Glutamatergic neuron (in vitro differentiated cells): ENCODE measurements around the gene COLQ. TPM values are rescaled to one million over a fixed set of nuclear protein-coding genes. Genes with fewer than 3 reads are reported as not detected.

Experiments
- DNase-seq: peaks from one replicate; pipeline ENCODE4 v3.0.0; 2022
- H3K27ac Mint-ChIP-seq: one replicate; pipeline ENCODE4 v1.8.0; 2020; ENCODE audit warnings: mild to moderate bottlenecking, mixed read lengths, inconsistent platforms; ENCODE audit not compliant: unreplicated experiment
- H3K27me3 Mint-ChIP-seq: one replicate; pipeline ENCODE4 v1.8.0; 2020; ENCODE audit warnings: mild to moderate bottlenecking, moderate library complexity, mixed read lengths, inconsistent platforms; ENCODE audit not compliant: unreplicated experiment
- H3K36me3 Mint-ChIP-seq: one replicate; pipeline ENCODE4 v1.8.0; 2020; ENCODE audit warnings: mild to moderate bottlenecking, mixed read lengths, inconsistent platforms; ENCODE audit not compliant: unreplicated experiment
- H3K4me1 Mint-ChIP-seq: one replicate; pipeline ENCODE4 v1.8.0; 2020; ENCODE audit warnings: mild to moderate bottlenecking, low read depth, mixed read lengths, inconsistent platforms; ENCODE audit not compliant: unreplicated experiment
- H3K4me3 Mint-ChIP-seq: one replicate; pipeline ENCODE4 v1.8.0; 2020; ENCODE audit warnings: mild to moderate bottlenecking, mixed read lengths, inconsistent platforms; ENCODE audit not compliant: unreplicated experiment
- H3K9me3 Mint-ChIP-seq: one replicate; pipeline ENCODE4 v1.8.0; 2020; ENCODE audit warnings: mild to moderate bottlenecking, moderate library complexity, mixed read lengths, inconsistent platforms; ENCODE audit not compliant: unreplicated experiment
- total RNA-seq: library from RNA; stranded (reverse); fragmentation: NEBNext Ultra II Directional; extraction: Animal tissue kit (Norgen Biotek cat#: 25700); gene quantifications from one replicate; pipeline ENCODE4 v1.2.1, GENCODE V29; 2021; ENCODE audit not compliant: unreplicated experiment
- TF ChIP-seq, protein P1 (sequence below): fragments of 200-600 bp; sonication (generic); IDR thresholded peaks from one replicate; pipeline ENCODE4 v1.5.0; 2021; ENCODE audit not compliant: partially characterized antibody, unreplicated experiment

COLQ gene
- total RNA-seq, 1 donor from 2014 or later, result 4.8 TPM

DNA sequence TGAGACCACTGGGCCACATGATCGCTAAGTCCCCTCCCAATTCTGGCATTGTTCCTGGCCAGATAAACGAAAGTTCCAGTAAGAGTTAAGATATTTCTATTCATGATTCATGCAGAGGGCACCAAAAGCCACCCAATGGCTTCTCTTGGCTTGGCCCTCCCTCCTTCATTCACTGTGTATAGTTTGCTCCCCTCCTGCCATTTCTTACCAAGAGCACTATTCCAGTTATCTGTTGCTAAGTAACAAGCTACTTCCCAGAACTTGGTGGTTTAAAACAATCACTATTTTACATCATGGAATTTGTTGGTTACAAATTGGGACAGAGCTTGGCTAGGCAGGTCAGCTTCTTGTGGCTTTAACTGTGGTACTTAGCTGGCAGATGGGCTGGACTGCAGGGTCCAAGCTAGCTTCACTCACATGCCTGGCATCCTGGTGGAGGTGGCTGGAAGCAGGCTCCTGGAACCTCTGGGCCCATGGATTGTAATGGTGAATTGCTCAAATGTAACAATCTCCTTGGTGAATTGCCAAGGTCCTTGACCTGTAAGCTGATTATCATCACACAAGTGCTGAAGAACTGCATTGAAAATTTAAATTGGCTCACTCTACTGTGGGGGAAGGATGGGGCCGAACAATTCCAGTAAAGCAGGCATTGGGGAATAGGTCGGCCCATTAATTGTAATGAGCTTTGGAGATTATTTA, 77.5 kb downstream of the COLQ start:
- H3K4me1 Mint-ChIP-seq, result no peaks in the 10 kb centered on the region
- no peaks in the 10 kb centered on the region for H3K27me3 Mint-ChIP-seq
- no peak overlapping the region for H3K27ac Mint-ChIP-seq
- no peak overlapping the region for H3K4me3 Mint-ChIP-seq
- no peaks in the 10 kb centered on the region for H3K36me3 Mint-ChIP-seq
- no peak for DNase-seq
- H3K9me3 Mint-ChIP-seq, result no peaks in the 10 kb centered on the region
- TF ChIP-seq, protein P1, sequence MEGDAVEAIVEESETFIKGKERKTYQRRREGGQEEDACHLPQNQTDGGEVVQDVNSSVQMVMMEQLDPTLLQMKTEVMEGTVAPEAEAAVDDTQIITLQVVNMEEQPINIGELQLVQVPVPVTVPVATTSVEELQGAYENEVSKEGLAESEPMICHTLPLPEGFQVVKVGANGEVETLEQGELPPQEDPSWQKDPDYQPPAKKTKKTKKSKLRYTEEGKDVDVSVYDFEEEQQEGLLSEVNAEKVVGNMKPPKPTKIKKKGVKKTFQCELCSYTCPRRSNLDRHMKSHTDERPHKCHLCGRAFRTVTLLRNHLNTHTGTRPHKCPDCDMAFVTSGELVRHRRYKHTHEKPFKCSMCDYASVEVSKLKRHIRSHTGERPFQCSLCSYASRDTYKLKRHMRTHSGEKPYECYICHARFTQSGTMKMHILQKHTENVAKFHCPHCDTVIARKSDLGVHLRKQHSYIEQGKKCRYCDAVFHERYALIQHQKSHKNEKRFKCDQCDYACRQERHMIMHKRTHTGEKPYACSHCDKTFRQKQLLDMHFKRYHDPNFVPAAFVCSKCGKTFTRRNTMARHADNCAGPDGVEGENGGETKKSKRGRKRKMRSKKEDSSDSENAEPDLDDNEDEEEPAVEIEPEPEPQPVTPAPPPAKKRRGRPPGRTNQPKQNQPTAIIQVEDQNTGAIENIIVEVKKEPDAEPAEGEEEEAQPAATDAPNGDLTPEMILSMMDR, result no peak

DNA sequence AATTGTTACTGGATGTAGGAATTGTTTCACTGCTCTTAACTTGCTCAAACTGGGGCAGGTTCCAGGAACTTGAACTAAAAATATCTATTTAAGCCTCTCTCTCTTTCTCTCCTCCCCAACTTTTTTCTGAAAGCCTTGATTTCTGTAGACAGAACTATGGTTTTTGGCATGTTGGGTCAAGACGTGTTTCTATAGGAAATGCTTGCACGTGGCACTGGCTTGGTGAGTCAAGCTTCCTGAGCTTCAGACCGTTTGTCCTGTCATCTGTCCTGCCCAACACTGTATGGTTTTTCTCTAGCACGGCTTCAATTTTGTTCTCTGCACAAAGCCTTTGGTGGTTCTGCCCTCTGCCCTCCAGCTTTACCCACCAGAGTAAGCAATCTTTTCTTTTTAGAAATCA, 80.6 kb downstream of the COLQ start:
- Mint-ChIP-seq H3K9me3 (no peaks in the 10 kb centered on the region), H3K36me3 (no peaks in the 10 kb centered on the region), H3K27me3 (no peaks in the 10 kb centered on the region), H3K4me1 (no peaks in the 10 kb centered on the region), H3K27ac (no peak overlapping the region), H3K4me3 (no peak overlapping the region)
- DNase-seq, result no peak
- TF ChIP-seq, protein P1, result no peak

DNA sequence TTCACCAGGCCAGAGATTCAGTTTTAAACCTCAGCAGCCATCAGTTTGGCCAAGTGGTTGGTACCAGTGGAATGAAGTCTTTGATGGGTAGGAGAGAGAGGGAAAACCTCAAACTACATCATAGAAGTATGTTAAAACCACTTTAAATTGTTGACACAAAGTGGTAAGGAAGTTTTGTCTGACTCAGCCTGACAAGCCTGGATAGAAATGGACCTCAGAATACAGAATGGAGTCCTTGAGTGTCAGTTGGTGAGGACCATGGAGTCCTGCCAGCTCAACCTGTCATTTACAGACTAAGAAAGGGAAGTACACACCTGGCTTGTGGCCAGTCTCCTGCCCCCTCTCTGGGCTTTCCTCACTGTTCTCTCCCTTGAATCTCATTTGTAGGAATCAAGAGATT, 82.0 kb downstream of the COLQ start:
- no peaks in the 10 kb centered on the region for H3K27me3 Mint-ChIP-seq
- H3K9me3 Mint-ChIP-seq, result no peaks in the 10 kb centered on the region
- no peak overlapping the region for H3K4me3 Mint-ChIP-seq
- H3K36me3 Mint-ChIP-seq, result no peaks in the 10 kb centered on the region
- TF ChIP-seq, protein P1, result no peak
- H3K27ac Mint-ChIP-seq, result no peak overlapping the region
- no peak for DNase-seq
- H3K4me1 Mint-ChIP-seq, result no peaks in the 10 kb centered on the region

DNA sequence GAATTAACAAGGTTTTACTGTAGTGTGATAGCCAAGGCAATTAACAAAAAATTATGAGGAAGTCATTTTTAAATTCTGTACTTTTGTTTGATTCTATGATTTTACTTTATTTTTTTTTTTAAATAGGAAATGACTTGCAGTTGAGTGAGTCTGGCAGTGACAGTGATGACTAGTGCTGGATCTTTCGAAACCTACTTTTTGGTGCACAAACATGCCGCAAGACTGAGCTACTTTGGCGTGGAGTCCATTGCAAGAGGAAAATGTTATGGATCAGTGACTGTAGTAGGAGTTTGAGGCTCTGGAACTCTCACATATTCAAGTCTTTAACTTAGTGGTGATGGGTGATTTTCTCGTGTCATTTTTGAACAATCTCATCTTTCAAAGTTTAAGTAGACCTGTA, 82.5 kb downstream of the COLQ start:
- H3K36me3 Mint-ChIP-seq, result no peaks in the 10 kb centered on the region
- H3K4me3 Mint-ChIP-seq, result no peak overlapping the region
- H3K27me3 Mint-ChIP-seq, result no peaks in the 10 kb centered on the region
- H3K4me1 Mint-ChIP-seq, result no peaks in the 10 kb centered on the region
- no peaks in the 10 kb centered on the region for H3K9me3 Mint-ChIP-seq
- DNase-seq, result no peak
- TF ChIP-seq, protein P1, result no peak
- no peak overlapping the region for H3K27ac Mint-ChIP-seq

- DNase-seq, result no peak
Observed at GRCh38 chr3:15436246-15436645, 85.3 kb downstream of the COLQ start.

More at GRCh38 chr3:15436246-15436645, 85.3 kb downstream of the COLQ start:
- TF ChIP-seq, protein P1, result no peak
- H3K9me3 Mint-ChIP-seq, result no peaks in the 10 kb centered on the region
- H3K27ac Mint-ChIP-seq, result peak overlapping the region; percentile 52
- H3K27me3 Mint-ChIP-seq, result no peaks in the 10 kb centered on the region
- H3K36me3 Mint-ChIP-seq, result no peaks in the 10 kb centered on the region
- no peaks in the 10 kb centered on the region for H3K4me1 Mint-ChIP-seq
- no peak overlapping the region for H3K4me3 Mint-ChIP-seq
